GM12874 (cell line): ENCODE data around the gene CANT1.

Experiments used
- CTCF ChIP-seq: IDR thresholded peaks from 2 replicates; pipeline ENCODE4 v1.5.1; 2011; ENCODE audit warnings: low read depth, mild to moderate bottlenecking, control low read depth, low read length, moderate library complexity; ENCODE audit not compliant: insufficient read depth

Gene CANT1

GRCh38 chr17:78992542-78993212 lies 16.9 kb downstream of the CANT1 start:
- TF ChIP-seq CTCF: no peak

- no peak for TF ChIP-seq CTCF
Measured at GRCh38 chr17:78991906-78992532, 17.5 kb downstream of the CANT1 start.

GRCh38 chr17:78991017-78991738 lies 18.4 kb downstream of the CANT1 start:
- no peak for TF ChIP-seq CTCF

GRCh38 chr17:78990349-78991016 lies 19.1 kb downstream of the CANT1 start:
- no peak for TF ChIP-seq CTCF

- no peak for TF ChIP-seq CTCF
Measured at GRCh38 chr17:78988152-78988551, 21.4 kb downstream of the CANT1 start.

- TF ChIP-seq CTCF: no peak
Measured at GRCh38 chr17:78986649-78987328, 22.8 kb downstream of the CANT1 start.
